A549 (cell line): ENCODE data around the gene UBE2E1. TPM values are rescaled to one million over a fixed set of nuclear protein-coding genes. Genes with fewer than 3 reads are reported as not detected.

Experiments
- ATAC-seq, 2 experiments: fragments of 200-7000 bp in 1 of 2; fragments of >200 bp in 1 of 2; cut with Nextera tagmentation in 1 of 2; cut with Tn5 transposase in 1 of 2; 3 replicates each; pipeline versions ENCODE4 v1.8.0 to v1.9.1; 2018 to 2020; ENCODE audit warnings: mild to moderate bottlenecking in 1 of 2, moderate library complexity in 1 of 2
- CTCF ChIA-PET: fragments of 300-600 bp; sonication (Branson Sonifier 250); formaldehyde crosslinking; extraction: SDS; loops from one replicate; lab custom pipeline; 2021; ENCODE audit warnings: antibody characterized with exemption, inconsistent platforms; lab: Yijun Ruan, JAX
- POLR2A ChIA-PET: fragments of 350-600 bp; formaldehyde crosslinking; extraction: SDS; loops from one replicate; lab custom pipeline; 2021; ENCODE audit warnings: antibody characterized with exemption, inconsistent platforms; lab: Yijun Ruan, JAX
- DNase-seq, 2 experiments: peaks; one replicate each; pipeline versions ENCODE4 v3.0.0 to v3.0.0-alpha.2; 2011 to 2016; ENCODE audit warnings: low read depth in 1 of 2, low spot score in 1 of 2
- FAIRE-seq: peaks from 2 replicates; lab custom pipeline; 2011; peaks lifted over from hg19 to GRCh38; lab: Jason Lieb, UNC
- H3K27ac ChIP-seq, 2 experiments: fragments of >200 bp; sonication (Bioruptor Twin); formaldehyde crosslinking; 3 replicates each; pipeline ENCODE4 v1.5.1; 2016 to 2017
- H3K4me1 ChIP-seq: fragments of >200 bp; sonication (Bioruptor Twin); formaldehyde crosslinking; 3 replicates; pipeline ENCODE4 v1.6.1; 2016
- H3K4me2 ChIP-seq: fragments of >200 bp; sonication (Bioruptor Twin); formaldehyde crosslinking; 3 replicates; pipeline ENCODE4 v1.6.1; 2016
- H3K4me3 ChIP-seq: fragments of >200 bp; sonication (Bioruptor Twin); formaldehyde crosslinking; 3 replicates; pipeline ENCODE4 v1.5.1; 2016
- H3K9me3 ChIP-seq: fragments of >200 bp; sonication (Bioruptor Twin); formaldehyde crosslinking; 3 replicates; pipeline ENCODE4 v1.6.1; 2016
- BHLHE40 ChIP-seq: IDR thresholded peaks from 2 replicates; pipeline ENCODE4 v1.6.1; 2012; ENCODE audit warnings: low read depth, low read length, inconsistent platforms
- EHF ChIP-seq: fragments of 250-450 bp; sonication (Bioruptor Pico); IDR thresholded peaks from 2 replicates; pipeline ENCODE4 v1.5.0; 2020; ENCODE audit warnings: mild to moderate bottlenecking
- EP300 ChIP-seq, 2 experiments: fragments of >200 bp; sonication (Bioruptor Twin); formaldehyde crosslinking; IDR thresholded peaks; 2 replicates in 1 of 2; 3 replicates in 1 of 2; pipeline ENCODE4 v1.6.1; 2016 to 2017
- ESRRA ChIP-seq: fragments of 150-350 bp; IDR thresholded peaks from 2 replicates; pipeline ENCODE4 v1.6.1; 2014; ENCODE audit warnings: mild to moderate bottlenecking, low read length, borderline replicate concordance
- FOSB ChIP-seq: fragments of 250-450 bp; sonication (Bioruptor Pico); IDR thresholded peaks from 2 replicates; pipeline ENCODE4 v1.5.0; 2020; ENCODE audit warnings: mild to moderate bottlenecking, moderate library complexity
- FOSL2 ChIP-seq, 2 experiments: fragments of 450-650 bp in 1 of 2; fragments of >200 bp in 1 of 2; sonication (Bioruptor Twin) in 1 of 2; formaldehyde crosslinking; IDR thresholded peaks; 2 replicates each; pipeline versions ENCODE4 v1.5.0 to v1.6.1; 2016 to 2020; ENCODE audit warnings: mild to moderate bottlenecking in 1 of 2, moderate library complexity in 1 of 2
- FOXS1 ChIP-seq: fragments of 250-450 bp; sonication (Bioruptor Pico); IDR thresholded peaks from 2 replicates; pipeline ENCODE4 v1.5.0; 2020; ENCODE audit warnings: mild to moderate bottlenecking, moderate library complexity
- GATA3 ChIP-seq: IDR thresholded peaks from 2 replicates; pipeline ENCODE4 v1.6.1; 2012; ENCODE audit warnings: borderline replicate concordance
- HDAC2 ChIP-seq: fragments of 200-600 bp; sonication (generic); IDR thresholded peaks from 2 replicates; pipeline ENCODE4 v1.6.1; 2016
- JUN ChIP-seq, 2 experiments: fragments of >200 bp; sonication (Bioruptor Twin); formaldehyde crosslinking; IDR thresholded peaks; 2 replicates in 1 of 2; 3 replicates in 1 of 2; pipeline ENCODE4 v1.6.1; 2016 to 2017
- KDM5A ChIP-seq: fragments of 200-600 bp; sonication (generic); IDR thresholded peaks from 2 replicates; pipeline ENCODE4 v1.6.1; 2016; ENCODE audit warnings: antibody characterized with exemption, mild to moderate bottlenecking
- NFE2L2 ChIP-seq: fragments of 150-350 bp; conservative IDR thresholded peaks from 2 replicates; pipeline ENCODE4 v1.6.1; 2014; ENCODE audit warnings: low read length
- NPAS2 ChIP-seq: fragments of 250-450 bp; sonication (Bioruptor Pico); IDR thresholded peaks from 2 replicates; pipeline ENCODE4 v1.8.0; 2022; ENCODE audit warnings: mild to moderate bottlenecking, moderate library complexity, borderline replicate concordance
- RAD21 ChIP-seq, 2 experiments: fragments of >200 bp in 1 of 2; sonication (Bioruptor Twin) in 1 of 2; formaldehyde crosslinking in 1 of 2; IDR thresholded peaks in 1 of 2; conservative IDR thresholded peaks in 1 of 2; 2 replicates in 1 of 2; 3 replicates in 1 of 2; pipeline ENCODE4 v1.6.1; 2012 to 2018; ENCODE audit warnings: inconsistent platforms in 1 of 2
- RARB ChIP-seq: fragments of 250-450 bp; sonication (Bioruptor Pico); IDR thresholded peaks from 2 replicates; pipeline ENCODE4 v1.8.0; 2021; ENCODE audit warnings: mild to moderate bottlenecking, moderate library complexity
- RFX5 ChIP-seq: fragments of 450-650 bp; IDR thresholded peaks from 2 replicates; pipeline ENCODE4 v1.7.1; 2014; ENCODE audit warnings: antibody characterized with exemption, mild to moderate bottlenecking, moderate library complexity
- ZC3H11A ChIP-seq: fragments of 450-650 bp; IDR thresholded peaks from 2 replicates; pipeline ENCODE4 v1.6.1; 2014; ENCODE audit warnings: antibody characterized with exemption, mild to moderate bottlenecking
- ZFP36 ChIP-seq: fragments of 450-650 bp; IDR thresholded peaks from 2 replicates; pipeline ENCODE4 v1.6.1; 2014; ENCODE audit warnings: borderline replicate concordance; ENCODE audit not compliant: partially characterized antibody
- ZNF302 ChIP-seq: fragments of 250-450 bp; sonication (Bioruptor Pico); IDR thresholded peaks from 2 replicates; pipeline ENCODE4 v1.9.0; 2021; ENCODE audit warnings: inconsistent platforms, mild to moderate bottlenecking, moderate library complexity
- ZSCAN20 ChIP-seq: fragments of 250-450 bp; sonication (Bioruptor Pico); IDR thresholded peaks from 2 replicates; pipeline ENCODE4 v1.8.0; 2022; ENCODE audit warnings: mild to moderate bottlenecking, moderate library complexity
- WGBS: methylation state at CpG from one replicate; pipeline ENCODE4 v1.1.6; 2017; ENCODE audit errors: missing lambda C conversion rate; 5-methylcytosine and 5-hydroxymethylcytosine counted together
- polyA plus RNA-seq, 4 experiments: library from polyadenylated mRNA; depleted of rRNA in 3 of 4; stranded (reverse); fragments of >200 nt; fragmentation: RNase III in 1 of 4; extraction: RNeasy Plus Mini Kit Qiagen cat#74134 plus additional on column Dnase treatment in 1 of 4; gene quantifications; 2 replicates in 3 of 4; 3 replicates in 1 of 4; pipeline ENCODE4 v1.2.3, GENCODE V29; 2011 to 2017
- TF ChIP-seq, protein P1 (sequence below): IDR thresholded peaks from 2 replicates; pipeline ENCODE4 v1.6.1; 2012; ENCODE audit warnings: low read depth, borderline replicate concordance
- TF ChIP-seq, protein P2 (sequence below): fragments of 200-600 bp; sonication (generic); IDR thresholded peaks from 2 replicates; pipeline ENCODE4 v1.6.1; 2016; ENCODE audit warnings: antibody characterized with exemption, mild to moderate bottlenecking, moderate library complexity
- TF ChIP-seq, protein P3 (sequence below): IDR thresholded peaks from 2 replicates; pipeline ENCODE4 v1.6.1; 2012

The UBE2E1 gene
- polyA plus RNA-seq, 2 of the 4 experiments (the other 2 are of a cell fraction), result 151 to 198 TPM

DNA sequence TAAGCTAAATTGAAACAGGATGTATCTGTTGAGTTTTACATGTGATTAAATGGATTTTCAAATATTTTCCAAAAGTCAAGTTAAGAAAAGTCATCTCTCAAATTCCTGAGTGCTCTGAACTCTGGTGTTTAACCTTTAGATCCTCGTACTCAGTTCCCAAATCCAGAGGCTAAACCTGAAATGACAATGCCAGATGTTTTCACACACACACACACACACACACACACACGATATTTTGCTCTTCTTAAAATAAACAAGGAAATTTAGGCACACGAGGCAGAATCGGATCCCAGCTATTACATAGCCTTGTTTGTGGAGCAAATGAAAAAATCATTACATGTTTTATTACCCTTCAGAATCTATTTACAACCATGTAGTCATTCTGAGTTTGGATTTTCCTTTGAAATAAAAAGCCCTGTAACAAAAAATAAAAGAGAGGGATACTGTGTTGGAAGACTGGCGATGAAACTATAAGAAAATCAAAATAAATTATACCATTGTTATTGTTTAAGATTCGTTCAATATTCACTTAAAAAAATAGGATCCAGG lies 20.6 kb upstream of the UBE2E1 start:
- DNase-seq, result no peak
- POLR2A ChIA-PET, result interaction anchor here (1.0 kb wide), 1 partner anchor 10 kb away, joined by 4 read pairs; no protein-coding TSS in a partner anchor
- no peak overlapping the region for H3K4me2 ChIP-seq
- no peak for ATAC-seq
- no peak overlapping the region for H3K4me3 ChIP-seq
- H3K4me1 ChIP-seq, result no peaks in the 10 kb centered on the region
- no peaks in the 10 kb centered on the region for H3K9me3 ChIP-seq
- CTCF ChIA-PET, result interaction anchor here (1.0 kb wide), 1 partner anchor 14 kb away, joined by 3 read pairs; no protein-coding TSS in a partner anchor
- FAIRE-seq, result no peak
- no peak overlapping the region for H3K27ac ChIP-seq
- WGBS, result 70% methylated on average over 6 of the region's 6 CpGs
- no peak for TF ChIP-seq GATA3
- no peak for TF ChIP-seq HDAC2
- no peak for TF ChIP-seq JUN (IDR thresholded peaks at IDR 0.05)
- TF ChIP-seq NPAS2 (CRISPR knock-in tag), result no peak
- TF ChIP-seq RFX5, result no peak
- TF ChIP-seq FOXS1, result no peak
- TF ChIP-seq, protein P1, sequence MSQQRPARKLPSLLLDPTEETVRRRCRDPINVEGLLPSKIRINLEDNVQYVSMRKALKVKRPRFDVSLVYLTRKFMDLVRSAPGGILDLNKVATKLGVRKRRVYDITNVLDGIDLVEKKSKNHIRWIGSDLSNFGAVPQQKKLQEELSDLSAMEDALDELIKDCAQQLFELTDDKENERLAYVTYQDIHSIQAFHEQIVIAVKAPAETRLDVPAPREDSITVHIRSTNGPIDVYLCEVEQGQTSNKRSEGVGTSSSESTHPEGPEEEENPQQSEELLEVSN, result no peak
- TF ChIP-seq KDM5A, result no peak
- TF ChIP-seq ZFP36, result no peak
- no peak for TF ChIP-seq FOSB (CRISPR knock-in tag)
- no peak for TF ChIP-seq ESRRA

DNA sequence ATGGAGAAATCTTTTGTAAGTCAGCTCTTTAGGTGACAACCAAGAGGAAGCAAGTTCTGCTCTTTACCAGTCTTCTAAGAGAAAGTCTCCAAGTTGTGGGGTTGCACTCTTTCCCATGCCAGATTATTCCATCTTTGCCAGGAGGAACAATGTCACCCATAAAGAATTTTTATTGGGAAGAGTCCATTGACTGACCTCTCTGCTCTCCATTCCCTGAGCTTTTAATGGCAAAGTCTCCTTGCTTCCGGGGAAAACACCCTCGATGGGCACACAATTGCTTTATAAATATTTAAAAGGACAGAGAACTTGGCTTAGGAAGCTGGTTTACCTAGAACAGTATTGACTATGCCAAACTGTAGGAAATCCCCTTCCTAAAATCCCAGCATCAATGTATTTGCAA lies 19.9 kb upstream of the UBE2E1 start:
- CTCF ChIA-PET, result interaction anchor here (0.7 to 1.0 kb wide), 2 partner anchors 15 to 559 kb away, joined by 3 read pairs; no protein-coding TSS in a partner anchor
- no peak overlapping the region for H3K4me3 ChIP-seq
- POLR2A ChIA-PET, result interaction anchor here (0.6 to 1.0 kb wide), 2 partner anchors 8 to 10 kb away, joined by 4 to 7 read pairs; no protein-coding TSS in a partner anchor
- no peak; a peak in 1 of 6 replicates for ATAC-seq
- 17% methylated on average over 2 of the region's 2 CpGs for WGBS
- H3K9me3 ChIP-seq, result no peaks in the 10 kb centered on the region
- H3K4me2 ChIP-seq, result no peak overlapping the region
- no peaks in the 10 kb centered on the region for H3K4me1 ChIP-seq
- TF ChIP-seq FOSL2 (IDR thresholded peaks at IDR 0.05), result no peak
- TF ChIP-seq FOSL2 (CRISPR knock-in tag; IDR thresholded peaks at IDR 0.05), result no peak
- no peak for FAIRE-seq
- H3K27ac ChIP-seq, result no peak overlapping the region
- DNase-seq, result no peak

DNA sequence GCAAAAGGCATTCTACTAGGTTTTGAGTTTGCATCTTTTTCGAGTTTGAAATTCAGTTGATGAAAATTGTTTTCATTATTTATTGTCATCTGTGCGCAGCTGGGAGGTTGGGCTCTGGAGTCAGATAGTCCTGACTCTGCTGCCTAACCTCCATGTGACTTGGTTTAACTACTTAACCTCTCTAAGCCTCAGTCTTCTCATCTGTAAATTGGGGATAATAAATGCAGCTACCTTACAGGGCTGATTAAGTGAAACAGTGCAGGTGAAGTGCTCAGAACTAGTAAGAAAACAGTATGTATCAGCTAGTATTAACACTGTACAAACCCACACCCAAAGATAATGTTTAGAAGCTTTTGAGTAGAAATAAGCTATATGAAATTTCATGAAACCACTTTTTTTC lies 14.1 kb upstream of the UBE2E1 start:
- no peak for FAIRE-seq
- TF ChIP-seq, protein P2, sequence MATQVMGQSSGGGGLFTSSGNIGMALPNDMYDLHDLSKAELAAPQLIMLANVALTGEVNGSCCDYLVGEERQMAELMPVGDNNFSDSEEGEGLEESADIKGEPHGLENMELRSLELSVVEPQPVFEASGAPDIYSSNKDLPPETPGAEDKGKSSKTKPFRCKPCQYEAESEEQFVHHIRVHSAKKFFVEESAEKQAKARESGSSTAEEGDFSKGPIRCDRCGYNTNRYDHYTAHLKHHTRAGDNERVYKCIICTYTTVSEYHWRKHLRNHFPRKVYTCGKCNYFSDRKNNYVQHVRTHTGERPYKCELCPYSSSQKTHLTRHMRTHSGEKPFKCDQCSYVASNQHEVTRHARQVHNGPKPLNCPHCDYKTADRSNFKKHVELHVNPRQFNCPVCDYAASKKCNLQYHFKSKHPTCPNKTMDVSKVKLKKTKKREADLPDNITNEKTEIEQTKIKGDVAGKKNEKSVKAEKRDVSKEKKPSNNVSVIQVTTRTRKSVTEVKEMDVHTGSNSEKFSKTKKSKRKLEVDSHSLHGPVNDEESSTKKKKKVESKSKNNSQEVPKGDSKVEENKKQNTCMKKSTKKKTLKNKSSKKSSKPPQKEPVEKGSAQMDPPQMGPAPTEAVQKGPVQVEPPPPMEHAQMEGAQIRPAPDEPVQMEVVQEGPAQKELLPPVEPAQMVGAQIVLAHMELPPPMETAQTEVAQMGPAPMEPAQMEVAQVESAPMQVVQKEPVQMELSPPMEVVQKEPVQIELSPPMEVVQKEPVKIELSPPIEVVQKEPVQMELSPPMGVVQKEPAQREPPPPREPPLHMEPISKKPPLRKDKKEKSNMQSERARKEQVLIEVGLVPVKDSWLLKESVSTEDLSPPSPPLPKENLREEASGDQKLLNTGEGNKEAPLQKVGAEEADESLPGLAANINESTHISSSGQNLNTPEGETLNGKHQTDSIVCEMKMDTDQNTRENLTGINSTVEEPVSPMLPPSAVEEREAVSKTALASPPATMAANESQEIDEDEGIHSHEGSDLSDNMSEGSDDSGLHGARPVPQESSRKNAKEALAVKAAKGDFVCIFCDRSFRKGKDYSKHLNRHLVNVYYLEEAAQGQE, result no peak
- TF ChIP-seq EHF (CRISPR knock-in tag) (no peak), ZSCAN20 (CRISPR knock-in tag) (no peak), ZNF302 (no peak), BHLHE40 (no peak), EP300 (IDR thresholded peaks at IDR 0.05) (no peak), RAD21 (conservative IDR thresholded peaks at IDR 0.05 in 1 of 2, IDR thresholded peaks at IDR 0.05 in 1 of 2) (no peak), ZC3H11A (no peak), NFE2L2 (no peak), RARB (CRISPR knock-in tag) (no peak), NPAS2 (CRISPR knock-in tag) (no peak)
- TF ChIP-seq, protein P3, sequence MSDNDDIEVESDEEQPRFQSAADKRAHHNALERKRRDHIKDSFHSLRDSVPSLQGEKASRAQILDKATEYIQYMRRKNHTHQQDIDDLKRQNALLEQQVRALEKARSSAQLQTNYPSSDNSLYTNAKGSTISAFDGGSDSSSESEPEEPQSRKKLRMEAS, result no peak
- TF ChIP-seq, all 56 proteins: peak for 0
- no peaks in the 10 kb centered on the region for H3K9me3 ChIP-seq
- no peaks in the 10 kb centered on the region for H3K4me1 ChIP-seq
- no peak overlapping the region for H3K4me2 ChIP-seq
- DNase-seq (no peak), ATAC-seq (no peak)
- 66% methylated on average over 2 of the region's 2 CpGs for WGBS
- H3K27ac ChIP-seq, result no peak overlapping the region
- ChIA-PET POLR2A (no interaction called here), CTCF (interaction anchor here (1.1 to 1.3 kb wide), 4 partner anchors 8 to 81 kb away, joined by 3 to 4 read pairs (median 3); no protein-coding TSS in a partner anchor)
- no peak overlapping the region for H3K4me3 ChIP-seq
